ENCODE data around the gene MPC1L. TPM values are rescaled to one million over a fixed set of nuclear protein-coding genes. Genes with fewer than 3 reads are reported as not detected.
A peak's percentile ranks its signal among the peaks of the same experiment; 100 is the strongest.

MPC1L gene
- polyA plus RNA-seq, 1 experiment, result not detected

GRCh38 chrX:40653535-40653934, 30.3 kb downstream of the MPC1L start:
- DNase-seq (ENCODE audit: low read depth, low spot score), result no peak
- ChIA-PET CTCF (interaction anchor here (0.7 to 4.3 kb wide), 7 partner anchors 10 to 601 kb away, joined by 3 to 49 read pairs (median 5); no protein-coding TSS in a partner anchor), POLR2A (no interaction called here)
- Histone ChIP-seq H3K27ac (ENCODE audit: low read depth, low read length) (no peak overlapping the region), H3K4me3 (ENCODE audit: low read depth, low read length) (no peak overlapping the region), H3K27me3 (ENCODE audit: control insufficient read depth, insufficient read depth, low read length) (no peaks in the 10 kb centered on the region), H3K9me3 (ENCODE audit: control insufficient read depth, insufficient read depth, low read length) (no peaks in the 10 kb centered on the region)
- TF ChIP-seq CTCF (IDR thresholded peaks at IDR 0.05; ENCODE audit: low read depth, low read length), result no peak

GRCh38 chrX:40660381-40660780, 37.2 kb downstream of the MPC1L start:
- no peak for TF ChIP-seq CTCF (IDR thresholded peaks at IDR 0.05; ENCODE audit: low read depth, low read length)
- Histone ChIP-seq H3K4me3 (ENCODE audit: low read depth, low read length) (no peak overlapping the region), H3K27ac (ENCODE audit: low read depth, low read length) (no peak overlapping the region), H3K27me3 (ENCODE audit: control insufficient read depth, insufficient read depth, low read length) (no peaks in the 10 kb centered on the region), H3K9me3 (ENCODE audit: control insufficient read depth, insufficient read depth, low read length) (no peaks in the 10 kb centered on the region)
- ChIA-PET CTCF (interaction anchor here (0.6 kb wide), 1 partner anchor 8 kb away, joined by 3 read pairs; no protein-coding TSS in a partner anchor), POLR2A (no interaction called here)
- DNase-seq (ENCODE audit: low read depth, low spot score), result no peak

- H3K27ac ChIP-seq (ENCODE audit: low read depth, low read length), result no peak overlapping the region
- H3K4me3 ChIP-seq (ENCODE audit: low read depth, low read length), result no peak overlapping the region
- ChIA-PET POLR2A (no interaction called here), CTCF (interaction anchor here (1.2 kb wide), 1 partner anchor 10 kb away, joined by 10 read pairs; no protein-coding TSS in a partner anchor)
- no peaks in the 10 kb centered on the region for H3K9me3 ChIP-seq (ENCODE audit: control insufficient read depth, insufficient read depth, low read length)
- DNase-seq (ENCODE audit: low read depth, low spot score), result no peak
- no peaks in the 10 kb centered on the region for H3K27me3 ChIP-seq (ENCODE audit: control insufficient read depth, insufficient read depth, low read length)
- no peak for TF ChIP-seq CTCF (IDR thresholded peaks at IDR 0.05; ENCODE audit: low read depth, low read length)
Measured at GRCh38 chrX:40661489-40661888, 38.3 kb downstream of the MPC1L start.

GRCh38 chrX:40663078-40663740, 40.0 kb downstream of the MPC1L start:
- no peak for TF ChIP-seq CTCF (IDR thresholded peaks at IDR 0.05; ENCODE audit: low read depth, low read length)
- no peak for DNase-seq (ENCODE audit: low read depth, low spot score)
- Histone ChIP-seq H3K9me3 (ENCODE audit: control insufficient read depth, insufficient read depth, low read length) (no peaks in the 10 kb centered on the region), H3K27me3 (ENCODE audit: control insufficient read depth, insufficient read depth, low read length) (no peaks in the 10 kb centered on the region), H3K4me3 (ENCODE audit: low read depth, low read length) (no peak overlapping the region), H3K27ac (ENCODE audit: low read depth, low read length) (no peak overlapping the region)
- ChIA-PET CTCF (interaction anchor here (0.9 to 1.1 kb wide), 2 partner anchors 10 to 131 kb away, joined by 3 read pairs; no protein-coding TSS in a partner anchor), POLR2A (no interaction called here)

GRCh38 chrX:40663880-40664630, 40.8 kb downstream of the MPC1L start:
- no peak for DNase-seq (ENCODE audit: low read depth, low spot score)
- POLR2A ChIA-PET, result no interaction called here
- H3K27ac ChIP-seq (ENCODE audit: low read depth, low read length), result no peak overlapping the region
- no peak overlapping the region for H3K4me3 ChIP-seq (ENCODE audit: low read depth, low read length)
- CTCF ChIA-PET, result interaction anchor here (0.7 to 1.4 kb wide), 4 partner anchors 11 to 130 kb away, joined by 3 to 5 read pairs (median 4); no protein-coding TSS in a partner anchor
- TF ChIP-seq CTCF (IDR thresholded peaks at IDR 0.05; ENCODE audit: low read depth, low read length), result peak; percentile 45
- H3K27me3 ChIP-seq (ENCODE audit: control insufficient read depth, insufficient read depth, low read length), result no peaks in the 10 kb centered on the region
- no peaks in the 10 kb centered on the region for H3K9me3 ChIP-seq (ENCODE audit: control insufficient read depth, insufficient read depth, low read length)

Data from AG04450 (cell line).